Measurements from ENCODE around the gene SEPTIN10.

GRCh38 chr2:109523121-109523520 lies 90.6 kb downstream of the SEPTIN10 start:
- TF ChIP-seq, protein P1, sequence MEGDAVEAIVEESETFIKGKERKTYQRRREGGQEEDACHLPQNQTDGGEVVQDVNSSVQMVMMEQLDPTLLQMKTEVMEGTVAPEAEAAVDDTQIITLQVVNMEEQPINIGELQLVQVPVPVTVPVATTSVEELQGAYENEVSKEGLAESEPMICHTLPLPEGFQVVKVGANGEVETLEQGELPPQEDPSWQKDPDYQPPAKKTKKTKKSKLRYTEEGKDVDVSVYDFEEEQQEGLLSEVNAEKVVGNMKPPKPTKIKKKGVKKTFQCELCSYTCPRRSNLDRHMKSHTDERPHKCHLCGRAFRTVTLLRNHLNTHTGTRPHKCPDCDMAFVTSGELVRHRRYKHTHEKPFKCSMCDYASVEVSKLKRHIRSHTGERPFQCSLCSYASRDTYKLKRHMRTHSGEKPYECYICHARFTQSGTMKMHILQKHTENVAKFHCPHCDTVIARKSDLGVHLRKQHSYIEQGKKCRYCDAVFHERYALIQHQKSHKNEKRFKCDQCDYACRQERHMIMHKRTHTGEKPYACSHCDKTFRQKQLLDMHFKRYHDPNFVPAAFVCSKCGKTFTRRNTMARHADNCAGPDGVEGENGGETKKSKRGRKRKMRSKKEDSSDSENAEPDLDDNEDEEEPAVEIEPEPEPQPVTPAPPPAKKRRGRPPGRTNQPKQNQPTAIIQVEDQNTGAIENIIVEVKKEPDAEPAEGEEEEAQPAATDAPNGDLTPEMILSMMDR (IDR thresholded peaks at IDR 0.05), result no peak
- no peak for TF ChIP-seq POLR2AphosphoS5 (IDR thresholded peaks at IDR 0.05)
